Activated CD8-positive, alpha-beta memory T cell treated with anti-CD3 and anti-CD28 coated beads for 24 hours (primary cell): ENCODE measurements around the gene ARMH3.

Experiments used
- DNase-seq: peaks from one replicate; pipeline ENCODE4 v3.0.0-alpha.2; 2020

Gene ARMH3

GRCh38 chr10:101935431-101935830 lies 120.5 kb downstream of the ARMH3 start:
- no peak for DNase-seq

DNA sequence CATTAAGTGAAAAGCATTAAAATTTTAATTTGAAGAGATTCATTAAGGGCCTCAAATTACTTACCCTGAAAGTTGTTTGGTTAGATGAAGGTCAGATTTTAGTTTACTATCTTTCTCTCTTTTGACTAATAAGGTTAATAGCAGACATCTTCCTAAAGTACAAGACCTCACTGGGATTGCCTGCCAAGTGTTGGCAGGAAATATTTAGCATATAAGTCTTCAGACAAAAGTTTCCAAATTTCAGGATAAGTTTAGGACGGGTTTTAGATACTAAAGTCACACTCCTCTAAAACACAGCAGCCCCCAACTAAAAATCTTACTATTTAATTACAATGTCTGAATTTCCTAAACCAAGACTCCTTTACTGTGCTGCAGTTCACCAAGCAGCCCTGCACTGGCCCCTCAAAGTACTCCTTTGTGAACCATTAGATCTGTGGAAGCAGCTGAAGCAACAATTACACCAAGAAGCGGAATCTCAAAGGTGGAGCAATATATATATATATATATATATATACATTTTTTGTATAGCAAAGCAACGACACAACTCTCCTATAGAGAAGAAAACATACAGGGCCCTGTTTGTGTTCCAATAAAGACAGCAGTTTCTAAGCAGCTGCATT lies 121.2 kb downstream of the ARMH3 start:
- DNase-seq = no peak

- no peak for DNase-seq
Measured at GRCh38 chr10:101933976-101934375, 122.0 kb downstream of the ARMH3 start.

DNA sequence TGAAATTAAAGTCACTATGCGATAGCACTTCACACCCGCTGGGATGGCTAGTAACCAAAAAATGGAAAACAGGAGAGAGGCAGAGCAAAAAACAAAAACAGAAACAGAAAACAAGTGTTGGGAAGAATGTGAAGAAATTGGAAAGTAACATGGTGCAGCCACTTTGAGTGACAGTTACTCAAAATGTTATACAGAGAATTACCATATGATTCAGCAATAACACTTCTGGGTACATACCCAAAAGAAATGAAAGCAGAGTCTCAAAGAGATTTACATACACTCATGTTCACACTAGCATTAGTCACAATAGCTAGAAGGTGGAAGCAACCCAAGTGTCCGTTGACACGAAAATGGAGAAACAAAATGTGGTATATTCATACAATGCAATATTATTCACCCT lies 123.8 kb downstream of the ARMH3 start:
- no peak for DNase-seq

DNA sequence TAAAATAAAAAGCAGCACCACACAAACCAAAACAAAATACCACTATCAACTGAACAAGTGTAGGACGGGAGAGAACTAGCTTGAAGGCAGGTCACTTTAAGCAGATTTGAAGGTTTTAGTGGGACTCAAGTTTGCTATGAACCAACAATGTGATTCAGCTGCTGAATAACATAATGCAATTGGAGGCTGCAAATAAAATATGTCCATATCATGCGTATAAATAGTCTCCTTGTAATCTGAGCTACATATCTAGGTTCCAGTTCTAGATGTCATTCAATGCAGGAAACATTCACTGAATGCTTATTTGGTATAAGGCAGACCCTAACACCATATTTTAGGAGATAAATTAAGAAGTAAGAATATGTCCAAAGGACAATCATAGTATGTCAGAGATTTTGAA lies 130.9 kb downstream of the ARMH3 start:
- DNase-seq = no peak

DNA sequence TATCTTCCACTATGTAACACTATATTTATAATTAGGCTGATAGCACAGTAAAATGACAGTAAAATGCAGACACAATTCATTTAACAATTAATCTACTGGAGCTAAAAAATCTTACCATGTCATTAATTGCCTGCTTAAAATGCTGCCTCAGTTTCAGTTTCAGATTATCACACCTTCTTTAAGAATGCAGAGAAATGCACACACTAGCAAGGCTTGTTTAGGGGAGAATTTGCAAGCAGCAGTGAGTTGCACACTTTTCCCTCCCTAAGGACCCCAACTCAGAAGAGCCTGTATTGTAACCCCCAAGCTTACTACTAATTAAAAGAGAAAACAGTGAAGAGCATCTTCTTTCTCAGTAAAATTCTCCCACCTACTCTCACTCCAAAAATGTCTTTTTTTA lies 132.7 kb downstream of the ARMH3 start:
- DNase-seq = no peak

- DNase-seq = no peak
Measured at GRCh38 chr10:101922846-101923245, 133.1 kb downstream of the ARMH3 start.

GRCh38 chr10:101920546-101920945 lies 135.4 kb downstream of the ARMH3 start:
- DNase-seq = no peak

GRCh38 chr10:101919026-101919770 lies 136.8 kb downstream of the ARMH3 start:
- no peak for DNase-seq

GRCh38 chr10:101912561-101913179 lies 143.3 kb downstream of the ARMH3 start:
- DNase-seq = no peak

GRCh38 chr10:101906586-101907183 lies 149.3 kb downstream of the ARMH3 start:
- DNase-seq = no peak

- DNase-seq = no peak
Measured at GRCh38 chr10:101905251-101905650, 150.7 kb downstream of the ARMH3 start.

GRCh38 chr10:101903827-101904550 lies 152.0 kb downstream of the ARMH3 start:
- DNase-seq = no peak

- DNase-seq = no peak
Measured at GRCh38 chr10:101902820-101903145, 153.2 kb downstream of the ARMH3 start.

- DNase-seq = no peak
Measured at GRCh38 chr10:101902032-101902819, 153.7 kb downstream of the ARMH3 start.

GRCh38 chr10:101901340-101901739 lies 154.6 kb downstream of the ARMH3 start:
- DNase-seq = no peak

- no peak for DNase-seq
Measured at GRCh38 chr10:101897633-101898032, 158.3 kb downstream of the ARMH3 start.

GRCh38 chr10:101896225-101896877 lies 159.6 kb downstream of the ARMH3 start:
- no peak for DNase-seq

DNA sequence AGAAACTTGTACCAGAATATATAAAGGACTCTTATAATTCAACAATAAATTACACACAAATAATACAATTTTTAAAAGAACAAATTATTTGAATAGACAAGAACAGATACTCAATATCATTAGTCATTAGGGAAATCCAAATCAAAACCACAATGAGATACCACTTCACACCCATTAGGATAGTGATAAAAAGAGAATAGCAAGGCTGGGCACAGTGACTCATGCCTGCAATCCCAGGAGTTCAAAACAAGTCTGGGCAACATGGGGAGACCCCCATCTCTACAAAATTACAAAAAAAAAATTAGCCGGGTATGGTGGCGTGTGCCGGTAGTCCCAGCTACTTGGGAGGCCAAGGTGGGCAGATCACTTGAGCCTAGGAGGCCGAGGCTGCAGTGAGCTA lies 160.2 kb downstream of the ARMH3 start:
- DNase-seq = no peak

DNA sequence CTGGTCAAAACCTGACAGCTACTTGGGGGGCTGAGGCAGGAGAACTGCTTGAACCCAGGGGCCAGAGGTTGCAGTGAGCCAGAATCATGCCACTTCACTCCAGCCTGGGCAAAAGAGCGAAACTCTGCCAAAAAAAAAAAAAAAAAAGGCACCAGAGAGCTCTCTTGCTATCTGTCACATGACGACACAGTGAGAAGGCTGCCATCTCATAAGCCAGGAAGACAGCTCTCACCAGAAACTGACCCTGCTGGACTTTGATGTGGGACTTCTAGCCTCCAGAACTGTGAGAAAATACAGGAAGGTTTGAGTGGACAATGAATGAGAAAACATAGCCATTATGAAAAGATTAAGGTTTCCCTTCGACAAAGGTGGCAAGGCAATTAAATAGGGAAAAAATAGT lies 161.2 kb downstream of the ARMH3 start:
- DNase-seq = no peak

DNA sequence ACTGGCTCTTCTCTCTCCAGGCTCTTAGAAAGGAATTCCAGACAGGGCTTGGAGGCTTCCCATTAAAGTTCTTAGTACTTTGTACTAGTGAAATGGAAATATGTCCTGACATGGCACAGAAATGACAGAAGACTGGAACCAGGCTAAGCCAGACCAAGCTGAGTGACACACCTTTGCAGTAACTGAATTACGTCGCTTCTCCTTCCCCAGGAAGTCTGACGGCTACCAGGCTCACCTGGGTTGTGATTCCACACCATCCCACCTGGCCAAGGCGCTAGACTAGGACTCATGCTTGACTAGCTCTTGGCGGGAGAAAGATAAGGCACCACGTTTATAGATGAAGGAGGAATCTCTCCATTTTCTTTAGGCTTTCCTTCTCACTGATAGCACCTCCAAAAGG lies 161.7 kb downstream of the ARMH3 start:
- no peak for DNase-seq

GRCh38 chr10:101893510-101894120 lies 162.4 kb downstream of the ARMH3 start:
- DNase-seq = no peak
